HCEC 1CT (cell line): Measurements from ENCODE around the gene BCAT1.

Experiments used
- DNase-seq: peaks from one replicate; pipeline ENCODE4 v3.0.0-alpha.2; 2017

The BCAT1 gene, protein sequence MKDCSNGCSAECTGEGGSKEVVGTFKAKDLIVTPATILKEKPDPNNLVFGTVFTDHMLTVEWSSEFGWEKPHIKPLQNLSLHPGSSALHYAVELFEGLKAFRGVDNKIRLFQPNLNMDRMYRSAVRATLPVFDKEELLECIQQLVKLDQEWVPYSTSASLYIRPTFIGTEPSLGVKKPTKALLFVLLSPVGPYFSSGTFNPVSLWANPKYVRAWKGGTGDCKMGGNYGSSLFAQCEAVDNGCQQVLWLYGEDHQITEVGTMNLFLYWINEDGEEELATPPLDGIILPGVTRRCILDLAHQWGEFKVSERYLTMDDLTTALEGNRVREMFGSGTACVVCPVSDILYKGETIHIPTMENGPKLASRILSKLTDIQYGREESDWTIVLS

DNA sequence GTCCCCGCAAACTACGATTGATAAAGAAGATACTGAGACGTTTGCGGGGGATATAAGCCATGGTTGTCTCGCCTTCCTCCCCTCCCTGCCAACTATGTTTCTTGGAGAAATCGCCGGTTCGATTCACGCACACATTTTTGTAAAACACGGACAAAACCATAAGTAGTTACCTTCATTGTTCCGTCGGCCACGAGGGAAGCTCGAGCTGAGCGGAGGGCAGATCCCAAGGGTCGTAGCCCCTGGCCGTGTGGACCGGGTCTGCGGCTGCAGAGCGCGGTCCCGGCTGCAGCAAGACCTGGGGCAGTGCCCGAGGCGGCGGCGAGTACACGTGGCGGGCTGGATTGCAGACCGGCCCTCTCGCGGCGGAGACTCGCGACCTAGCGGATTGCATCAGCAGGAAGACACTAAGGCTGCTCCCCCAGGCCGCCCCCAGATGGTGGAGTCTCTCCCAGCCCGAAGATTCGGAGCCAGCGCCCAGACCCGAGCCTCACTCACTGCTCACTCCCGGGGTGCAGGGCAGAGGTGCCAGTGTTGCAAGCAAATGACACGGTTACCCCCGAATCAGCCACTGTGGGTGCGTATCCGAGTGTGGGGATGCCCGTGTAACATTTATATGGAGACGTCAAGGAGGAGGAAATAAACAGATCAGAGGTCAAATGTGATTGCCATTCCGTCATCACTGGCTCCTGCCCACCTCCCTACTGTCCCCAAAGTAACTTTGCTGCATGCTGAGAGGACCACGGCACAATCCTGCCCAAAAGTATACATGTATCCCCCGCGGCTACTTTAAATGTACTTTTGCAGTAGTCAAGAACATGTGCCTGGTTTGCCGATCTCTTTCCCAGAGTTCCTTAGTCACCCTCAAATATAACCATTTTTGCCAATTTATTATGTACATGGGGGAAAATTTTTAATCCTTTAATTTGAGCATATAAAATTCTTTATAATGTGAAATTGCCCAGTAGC, at the start of gene BCAT1:
Gene BCAT1, minus strand, starts transcription at position 345 of the 966 bp plus-strand sequence. Its CDS starts 169 bp downstream, at position 176.
- DNase-seq, result peak; percentile 91

DNA sequence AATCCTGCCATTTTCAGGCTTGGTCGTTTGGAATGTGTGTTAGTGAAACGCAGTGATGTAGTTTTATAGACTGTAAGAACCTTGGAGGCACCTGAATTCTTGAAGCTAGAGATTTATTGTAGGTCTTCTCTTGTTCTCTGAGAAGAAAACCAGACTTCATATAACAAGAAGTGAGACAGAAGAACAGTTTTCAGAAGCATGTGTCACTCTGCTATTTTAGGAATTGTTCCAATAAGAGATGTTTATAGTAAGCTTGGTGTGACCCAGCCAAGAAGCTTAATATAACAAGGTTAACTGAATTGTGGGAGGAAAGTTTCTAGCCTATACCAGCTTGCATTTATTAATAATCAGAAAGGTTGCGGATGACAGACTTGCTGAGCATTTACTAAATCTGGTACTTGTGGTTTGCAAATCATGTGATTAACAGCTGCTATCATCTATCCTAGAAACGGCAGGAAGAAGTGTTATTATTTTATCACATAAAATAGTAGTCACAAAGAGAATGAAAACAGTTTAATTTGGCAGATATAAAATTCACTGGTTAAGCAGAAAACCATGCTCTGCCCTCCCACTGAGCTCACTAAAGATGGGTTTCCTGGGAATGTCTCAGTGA, 49.2 kb upstream of the BCAT1 start:
- DNase-seq, result peak; percentile 79

- DNase-seq, result no peak
Observed at GRCh38 chr12:24997496-24997895, 48.6 kb upstream of the BCAT1 start.

GRCh38 chr12:24996820-24997219, 47.9 kb upstream of the BCAT1 start:
- DNase-seq, result no peak

- no peak for DNase-seq
Observed at GRCh38 chr12:24996102-24996797, 47.3 kb upstream of the BCAT1 start.

DNA sequence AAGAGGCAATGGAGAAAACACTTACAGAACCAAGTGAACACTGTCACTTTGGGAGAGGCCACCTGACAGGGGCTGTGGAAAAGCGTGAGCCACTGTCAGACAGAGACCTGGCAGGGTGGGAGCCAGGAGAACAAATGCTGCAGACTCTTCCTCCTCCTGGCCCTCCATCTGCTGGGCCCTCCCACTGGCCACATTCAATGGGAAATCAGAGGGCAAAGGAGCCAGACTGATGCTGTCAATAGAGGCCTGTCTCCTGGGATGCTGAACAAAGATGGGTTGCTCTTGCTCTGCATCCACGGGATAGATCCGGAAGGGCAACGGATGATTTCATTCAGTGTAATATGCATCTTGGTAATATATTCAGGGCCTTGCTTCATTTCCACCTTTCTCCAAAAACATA, 44.9 kb upstream of the BCAT1 start:
- no peak for DNase-seq

- peak; percentile 63 for DNase-seq
Observed at GRCh38 chr12:24991209-24992049, 42.5 kb upstream of the BCAT1 start.

GRCh38 chr12:24989216-24989615, 40.3 kb upstream of the BCAT1 start:
- DNase-seq, result no peak

DNA sequence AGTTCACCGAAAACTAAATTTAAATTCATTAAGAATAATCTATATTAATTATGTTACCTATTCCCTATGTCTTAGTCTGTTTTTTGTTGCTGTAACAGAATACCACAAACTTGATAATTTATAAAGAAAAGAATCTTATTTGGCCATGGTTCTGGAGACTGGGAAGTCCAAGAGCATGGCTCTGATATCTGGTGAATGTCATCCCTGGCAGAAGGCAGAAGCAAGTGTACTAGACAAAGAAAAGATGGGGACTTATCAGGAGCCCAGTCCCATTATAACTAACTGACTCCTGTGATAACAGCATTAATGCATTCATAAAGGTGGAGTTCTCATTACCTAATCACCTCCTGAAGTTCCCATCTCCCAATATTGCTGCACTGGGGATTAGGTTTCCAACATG, 33.3 kb upstream of the BCAT1 start:
- no peak for DNase-seq

- no peak for DNase-seq
Observed at GRCh38 chr12:24979976-24980730, 31.3 kb upstream of the BCAT1 start.

DNA sequence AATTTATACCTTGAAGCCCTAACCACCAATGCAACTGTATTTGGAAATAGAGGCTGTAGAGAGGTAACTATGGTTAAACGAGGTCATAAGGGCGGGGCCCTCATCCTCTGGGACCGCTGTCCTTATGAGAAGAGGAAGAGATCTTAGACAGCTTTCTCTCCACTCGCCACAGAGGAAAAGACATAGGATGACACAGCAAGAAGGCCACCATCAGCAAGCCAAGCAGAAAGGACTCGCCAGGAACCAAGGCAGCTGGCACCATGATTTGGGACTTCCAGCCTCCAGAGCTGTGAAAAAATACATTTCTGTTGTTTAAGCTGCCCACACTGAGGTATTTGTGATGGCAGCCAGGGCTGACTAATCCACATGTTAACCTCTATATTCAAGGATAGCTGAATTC, 30.4 kb upstream of the BCAT1 start:
- DNase-seq, result no peak

DNA sequence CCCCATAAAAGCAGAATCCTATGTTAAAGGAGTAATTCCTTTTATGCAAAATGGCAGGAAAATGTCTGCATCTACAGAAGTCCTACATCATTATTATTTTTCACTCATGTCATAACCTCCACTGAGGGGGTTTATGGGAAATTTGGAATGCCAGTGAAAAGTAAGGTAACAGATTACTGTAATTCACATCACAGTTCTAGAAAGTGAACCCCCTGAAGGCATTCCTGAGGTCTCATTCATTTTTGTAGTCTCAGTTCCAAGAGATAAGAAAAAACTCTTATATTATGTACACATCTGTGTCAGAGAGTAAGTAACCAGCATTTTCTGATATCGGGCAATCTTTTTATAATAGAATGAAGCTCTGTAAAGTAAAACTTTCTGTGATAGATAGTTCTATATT, 28.8 kb upstream of the BCAT1 start:
- no peak for DNase-seq

DNA sequence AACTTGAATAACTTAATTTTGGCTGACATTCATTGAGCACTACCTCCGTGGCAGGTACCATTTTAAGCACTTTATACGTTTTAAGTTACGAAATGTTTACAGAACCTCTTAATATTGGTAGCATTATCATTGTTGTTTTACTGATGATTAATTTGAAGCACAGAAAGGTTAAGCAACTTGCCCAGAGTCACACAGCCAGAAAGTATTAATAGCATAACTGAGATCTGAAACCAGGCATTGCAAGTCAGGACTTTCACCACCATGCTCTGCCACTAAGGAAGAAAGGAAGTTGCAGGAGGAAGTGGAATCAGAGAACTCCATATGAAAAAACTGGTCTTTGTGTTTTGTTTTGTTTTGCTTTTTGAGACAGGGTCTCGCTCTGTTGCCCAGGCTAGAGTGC, 28.2 kb upstream of the BCAT1 start:
- no peak for DNase-seq

DNA sequence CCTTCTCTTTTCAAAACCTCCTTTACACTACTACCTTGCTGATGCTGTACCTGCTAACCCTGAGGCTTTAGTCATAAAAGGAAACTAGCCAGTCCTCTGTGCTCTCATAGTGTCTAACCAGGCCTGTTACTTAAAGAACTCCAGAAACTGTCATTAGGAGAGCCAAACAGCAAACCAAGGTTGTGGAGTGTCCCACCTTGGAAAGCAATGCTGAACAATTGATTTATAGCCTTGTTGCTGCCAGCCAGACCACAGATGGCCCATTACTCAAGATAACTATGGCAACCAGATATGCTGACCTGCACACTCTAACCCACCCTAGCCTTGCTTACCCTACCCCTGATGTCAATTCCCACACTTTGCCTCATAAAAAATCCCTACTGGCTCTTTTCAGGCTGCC, 26.5 kb upstream of the BCAT1 start:
- DNase-seq, result no peak

DNA sequence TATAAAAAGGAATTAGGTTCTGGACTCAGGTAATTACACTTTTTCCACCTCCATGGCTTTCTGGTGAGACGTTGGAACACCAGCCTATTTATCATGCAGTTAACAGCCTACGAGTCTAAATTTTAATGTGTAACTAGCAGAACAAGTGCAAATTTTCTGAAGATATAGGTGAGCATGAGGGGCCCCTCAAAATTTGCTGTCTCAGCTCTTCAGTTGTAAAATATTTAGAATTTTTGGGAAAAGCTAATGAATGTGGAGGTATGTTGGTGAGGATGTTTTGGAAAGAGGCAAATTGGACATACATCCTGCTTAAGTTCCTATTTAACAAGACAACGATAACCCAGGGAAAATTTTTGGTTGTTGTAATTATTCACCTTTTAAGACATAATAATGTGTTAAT, 25.3 kb upstream of the BCAT1 start:
- DNase-seq, result no peak

DNA sequence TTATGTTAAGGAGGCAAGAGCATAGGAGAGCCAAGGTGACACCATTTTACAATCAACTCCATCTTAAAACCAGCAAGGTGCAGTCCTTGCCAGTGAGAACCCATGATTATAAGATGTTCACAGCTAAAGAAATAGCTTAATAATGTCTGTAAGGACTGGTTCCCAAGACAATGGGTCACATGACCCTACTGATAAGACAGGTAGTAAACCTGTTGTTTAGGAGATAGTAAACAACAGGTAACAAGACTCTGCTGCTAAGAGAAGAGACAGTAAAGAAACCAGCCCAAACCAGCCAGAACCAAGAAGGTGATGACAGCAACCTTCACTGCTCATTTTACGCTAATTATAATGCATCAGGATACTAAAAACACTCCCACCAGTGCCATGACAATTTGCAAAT, 23.2 kb upstream of the BCAT1 start:
- no peak for DNase-seq

DNA sequence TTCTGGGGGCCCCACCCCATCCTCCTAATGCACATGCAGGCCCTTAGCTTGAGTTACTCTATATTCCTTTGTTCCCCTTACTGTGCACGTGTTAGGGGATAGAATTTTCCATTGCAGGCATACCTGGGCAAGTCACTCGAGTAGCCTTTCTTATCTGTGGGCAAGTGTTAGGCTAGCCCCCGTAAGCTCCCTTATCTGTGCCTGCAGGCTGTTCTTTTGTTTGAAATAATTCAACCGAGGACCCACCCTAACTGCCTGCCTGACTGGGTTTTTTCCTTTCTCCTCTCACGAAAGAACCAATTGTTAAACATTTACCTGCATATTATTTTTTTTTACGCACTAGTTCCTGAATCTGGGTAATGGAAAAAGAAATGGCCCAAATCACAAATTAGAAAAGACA, 21.3 kb upstream of the BCAT1 start:
- DNase-seq, result no peak

DNA sequence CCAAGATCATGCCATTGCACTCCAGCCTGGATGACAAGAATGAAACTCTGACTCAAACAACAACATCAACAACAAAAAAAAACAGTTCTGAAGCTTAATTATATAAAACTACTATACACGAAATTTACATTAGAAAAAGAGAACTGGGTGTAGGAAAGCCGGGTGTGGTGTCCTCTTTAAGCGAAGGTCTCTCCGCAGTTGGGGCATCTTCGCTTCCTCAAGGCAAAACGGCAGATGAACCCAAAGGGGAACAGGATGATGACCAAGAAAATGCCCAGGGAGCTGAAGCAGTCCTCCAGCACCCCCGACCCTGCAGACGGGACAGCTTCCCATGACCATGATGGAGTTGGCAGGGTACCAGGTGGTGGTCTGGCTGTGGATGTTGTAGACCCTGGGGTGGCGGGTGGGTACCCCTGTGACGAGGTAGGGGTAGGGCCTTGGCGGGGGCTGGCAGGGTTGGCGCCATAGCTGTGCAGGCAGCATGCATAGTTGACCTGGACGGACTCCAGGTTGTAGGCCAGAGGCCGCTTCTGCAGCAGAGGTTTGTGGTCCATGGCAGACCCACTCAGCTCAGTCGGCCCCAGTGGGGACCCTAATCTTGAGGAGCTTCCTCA, 18.2 kb upstream of the BCAT1 start:
- no peak for DNase-seq

DNA sequence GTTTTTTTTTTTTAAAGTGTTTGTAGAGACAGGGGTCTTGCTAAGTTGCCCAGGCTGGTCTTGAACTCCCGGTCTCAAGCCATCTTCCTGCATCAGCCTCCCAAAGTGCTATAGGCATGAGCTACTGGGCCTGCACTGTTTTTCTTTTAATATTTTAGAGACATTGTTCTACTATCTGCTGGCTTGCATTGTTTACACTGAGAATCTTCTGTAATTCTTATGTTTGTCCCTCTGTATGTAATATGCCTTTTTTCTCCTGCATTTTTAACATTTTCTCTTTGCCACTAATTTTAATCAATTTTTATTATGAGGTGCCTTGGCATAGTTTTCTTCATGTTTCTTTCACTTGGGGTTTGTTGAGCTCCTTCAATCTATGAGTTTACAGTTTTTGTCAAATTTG, 15.4 kb upstream of the BCAT1 start:
- no peak for DNase-seq

- DNase-seq, result peak; percentile 50
Observed at GRCh38 chr12:24960222-24960855, 11.4 kb upstream of the BCAT1 start.
